Left lung (tissue), 10 donors: ENCODE results near the gene ANKRD28. TPM values are rescaled to one million over a fixed set of nuclear protein-coding genes. Genes with fewer than 3 reads are reported as not detected.
A peak's percentile ranks its signal among the peaks of the same experiment; 100 is the strongest.
"Not testable (repeated sequence)": the region's sequence is repeated elsewhere in the genome, so short reads cannot be mapped to it uniquely, and the experiment has no call there.

ENCODE experiments used
- ATAC-seq: fragments of 200-7000 bp; cut with Tn5 transposase; one replicate; pipeline ENCODE4 v1.9.1; 2020; ENCODE audit warnings: moderate library complexity
- DNase-seq, 4 donors: peaks; one replicate each; pipeline ENCODE4 v3.0.0-alpha.2; 2013 to 2020
- H3K27ac ChIP-seq, 2 donors: fragments of 200-600 bp; sonication (generic) in 1 of 2; one replicate each; pipeline versions ENCODE4 v1.5.0 to v1.8.0; 2020 to 2021
- H3K27me3 ChIP-seq, 2 donors: fragments of 200-600 bp; sonication (generic) in 1 of 2; one replicate each; pipeline versions ENCODE4 v1.5.0 to v1.8.0; 2020 to 2021
- H3K36me3 ChIP-seq, 2 donors: fragments of 200-600 bp; sonication (generic) in 1 of 2; one replicate each; pipeline versions ENCODE4 v1.5.0 to v1.8.0; 2020 to 2021
- H3K4me1 ChIP-seq, 2 donors: fragments of 200-600 bp; one replicate each; pipeline ENCODE4 v1.8.0; 2021
- H3K4me3 ChIP-seq, 2 donors: fragments of 200-600 bp; sonication (generic) in 1 of 2; one replicate each; pipeline versions ENCODE4 v1.5.0 to v1.8.0; 2020 to 2021; ENCODE audit warnings: mild to moderate bottlenecking in 1 of 2
- H3K9me3 ChIP-seq, 2 donors: fragments of 200-600 bp; sonication (generic) in 1 of 2; one replicate each; pipeline versions ENCODE4 v1.5.0 to v1.8.0; 2020 to 2021
- CTCF ChIP-seq, 2 donors: fragments of 200-600 bp; sonication (generic) in 1 of 2; IDR thresholded peaks; one replicate each; pipeline versions ENCODE4 v1.5.0 to v1.8.0; 2021; ENCODE audit warnings: antibody characterized with exemption in 2 of 2
- intact Hi-C, 2 donors: fragments of 100-400 bp; cut with DNase I; formaldehyde crosslinking; loops; one replicate each; pipeline versions ENCODE4 v1.11.2 to v1.14.2; 2022
- polyA plus RNA-seq, 6 donors: library from polyadenylated mRNA; unstranded; fragments of 120-200 nt; gene quantifications; one replicate each; pipeline ENCODE4 v1.2.1, GENCODE V29; 2013; ENCODE audit not compliant: insufficient read length in 6 of 6
- total RNA-seq, 2 donors: library from RNA; stranded (reverse); fragmentation: NEBNext Ultra II Directional; extraction: Animal tissue kit (Norgen Biotek cat#: 25700); gene quantifications; one replicate each; pipeline ENCODE4 v1.2.1, GENCODE V29; 2021
- donor health status: DM: no; HTN: yes; CAD: no.
- donor health status: DM: no; HTN: no; CAD: no.

ANKRD28 gene
- total and polyA plus RNA-seq, 8 donors, result 36.6 to 60.0 (median 47.2) TPM

- no peak overlapping the region for H3K4me3 ChIP-seq
- no peaks in the 10 kb centered on the region for H3K9me3 ChIP-seq
- DNase-seq (no peak), ATAC-seq (no peak)
- H3K27me3 ChIP-seq, result no peaks in the 10 kb centered on the region
- TF ChIP-seq CTCF (IDR thresholded peaks at IDR 0.05), result no peak
- intact Hi-C loops, result no loop called here
- no peak overlapping the region for H3K27ac ChIP-seq
- H3K4me1 ChIP-seq, result peaks cover 4 to 12% of the 10 kb centered on the region in 2 donors
- H3K36me3 ChIP-seq, result no peaks in the 10 kb centered on the region
These were observed 18.7 kb downstream of the ANKRD28 start for GRCh38 chr3:15779111-15779510.

- DNase-seq (no peak), ATAC-seq (no peak)
- Histone ChIP-seq H3K36me3 (no peaks in the 10 kb centered on the region), H3K27me3 (no peaks in the 10 kb centered on the region), H3K4me3 (no peak overlapping the region), H3K4me1 (peaks cover 4 to 6% of the 10 kb centered on the region in 2 donors), H3K9me3 (no peaks in the 10 kb centered on the region), H3K27ac (no peak overlapping the region)
- intact Hi-C loops, result no loop called here
- no peak for TF ChIP-seq CTCF (IDR thresholded peaks at IDR 0.05)
These were observed 19.4 kb downstream of the ANKRD28 start for GRCh38 chr3:15778332-15778858.

GRCh38 chr3:15774931-15775560, 22.7 kb downstream of the ANKRD28 start:
- H3K27me3 ChIP-seq, DNase-seq, H3K36me3 ChIP-seq, H3K4me3 ChIP-seq, ATAC-seq, H3K9me3 ChIP-seq, intact Hi-C loops, H3K27ac ChIP-seq, H3K4me1 ChIP-seq: not testable (repeated sequence)

- no peak for TF ChIP-seq CTCF (IDR thresholded peaks at IDR 0.05)
- DNase-seq (no peak), ATAC-seq (no peak)
- H3K4me3 ChIP-seq, result no peak overlapping the region
- intact Hi-C loops, result no loop called here
- no peaks in the 10 kb centered on the region for H3K27me3 ChIP-seq
- H3K4me1 ChIP-seq, result peaks cover 7 to 21% of the 10 kb centered on the region in 2 donors
- no peaks in the 10 kb centered on the region for H3K36me3 ChIP-seq
- no peak overlapping the region for H3K27ac ChIP-seq
- H3K9me3 ChIP-seq, result no peaks in the 10 kb centered on the region
These were observed 26.3 kb downstream of the ANKRD28 start for GRCh38 chr3:15771444-15771843.

- Histone ChIP-seq H3K27me3 (no peaks in the 10 kb centered on the region), H3K4me3 (no peak overlapping the region), H3K27ac (peak overlapping the region; percentile 51 to 69), H3K36me3 (peaks cover 0 to 5% of the 10 kb centered on the region in 2 donors), H3K9me3 (no peaks in the 10 kb centered on the region), H3K4me1 (peaks cover 7 to 21% of the 10 kb centered on the region in 2 donors)
- TF ChIP-seq CTCF (IDR thresholded peaks at IDR 0.05), result no peak
- intact Hi-C loops, result no loop called here
- DNase-seq (no peak), ATAC-seq (no peak)
These were observed 28.4 kb downstream of the ANKRD28 start for GRCh38 chr3:15769256-15769915.
